Kidney (tissue), 14 donors: Measurements from ENCODE around the gene PIK3R1. TPM values are rescaled to one million over a fixed set of nuclear protein-coding genes. Genes with fewer than 3 reads are reported as not detected.

Source experiments
- DNase-seq, 5 donors: peaks; one replicate each; pipeline ENCODE4 v3.0.0-alpha.2; 2013 to 2020
- FAIRE-seq: peaks from 2 replicates; lab custom pipeline; 2012; peaks lifted over from hg19 to GRCh38; lab: Jason Lieb, UNC
- H3K27ac ChIP-seq, 2 donors: one replicate each; pipeline ENCODE4 v1.7.0; 2013; ENCODE audit warnings: low read depth in 2 of 2, low read length in 2 of 2, inconsistent platforms in 1 of 2
- H3K27me3 ChIP-seq: one replicate; pipeline ENCODE4 v1.7.1; 2013; ENCODE audit warnings: low read length, inconsistent platforms; ENCODE audit not compliant: control insufficient read depth, insufficient read depth
- H3K36me3 ChIP-seq, 3 donors: one replicate each; pipeline versions ENCODE4 v1.7.0 to v1.7.1; 2013; ENCODE audit warnings: low read length in 3 of 3, control low read depth in 1 of 3, inconsistent platforms in 1 of 3; ENCODE audit not compliant: insufficient read depth in 3 of 3, control insufficient read depth in 2 of 3
- H3K4me1 ChIP-seq, 3 donors: one replicate each; pipeline versions ENCODE4 v1.7.0 to v1.7.1; 2013; ENCODE audit warnings: low read length in 3 of 3, inconsistent platforms in 1 of 3, low read depth in 1 of 3; ENCODE audit not compliant: control insufficient read depth in 2 of 3, insufficient read depth in 2 of 3
- H3K4me3 ChIP-seq, 3 donors: one replicate each; pipeline versions ENCODE4 v1.7.0 to v1.8.1; 2013; ENCODE audit warnings: low read length in 3 of 3, control low read depth in 1 of 3, inconsistent platforms in 1 of 3
- H3K9ac ChIP-seq, 3 donors: one replicate each; pipeline versions ENCODE4 v1.7.0 to v1.7.1; 2013; ENCODE audit warnings: low read length in 3 of 3, control low read depth in 1 of 3, inconsistent platforms in 1 of 3
- H3K9me3 ChIP-seq, 3 donors: one replicate each; pipeline versions ENCODE4 v1.7.0 to v1.7.1; 2013; ENCODE audit warnings: low read length in 3 of 3, control low read depth in 1 of 3, inconsistent platforms in 1 of 3; ENCODE audit not compliant: control insufficient read depth in 2 of 3, insufficient read depth in 1 of 3
- intact Hi-C: fragments of 100-400 bp; cut with DNase I; formaldehyde crosslinking; loops from one replicate; pipeline ENCODE4 v1.11.1; 2022
- polyA plus RNA-seq: library from polyadenylated mRNA; stranded (reverse); fragments of 350-450 nt; fragmentation: Illumina TruSeq; extraction: RNeasy Lipid Tissue Mini Kit (QIAGEN cat#74804); gene quantifications from one replicate; pipeline ENCODE4 v1.2.3, GENCODE V29; 2014; ENCODE audit warnings: low read depth, low replicate concordance; ENCODE audit not compliant: insufficient read depth
- total RNA-seq: library from RNA; stranded (reverse); fragmentation: NEBNext Ultra II Directional; extraction: Animal tissue kit (Norgen Biotek cat#: 25700); gene quantifications from one replicate; pipeline ENCODE4 v1.2.1, GENCODE V29; 2021
- TF ChIP-seq, protein P1 (sequence below): IDR thresholded peaks from 3 replicates; pipeline ENCODE4 v1.5.1; 2012; ENCODE audit warnings: mild to moderate bottlenecking, moderate library complexity, borderline replicate concordance; ENCODE audit not compliant: insufficient read depth; ENCODE audit errors: extremely low read depth
- donor health status: control.
- donor health status: control.
- donor health status: control.
- donor health status: control.
- donor health status: control.
- donor health status: DM: yes; HTN: yes; CAD: no.
- donor health status: Normal renal cell carcinoma (clear cell type).

PIK3R1 gene
- total and polyA plus RNA-seq, 2 donors from 2014 or later, result 26.6 to 138 TPM

DNA sequence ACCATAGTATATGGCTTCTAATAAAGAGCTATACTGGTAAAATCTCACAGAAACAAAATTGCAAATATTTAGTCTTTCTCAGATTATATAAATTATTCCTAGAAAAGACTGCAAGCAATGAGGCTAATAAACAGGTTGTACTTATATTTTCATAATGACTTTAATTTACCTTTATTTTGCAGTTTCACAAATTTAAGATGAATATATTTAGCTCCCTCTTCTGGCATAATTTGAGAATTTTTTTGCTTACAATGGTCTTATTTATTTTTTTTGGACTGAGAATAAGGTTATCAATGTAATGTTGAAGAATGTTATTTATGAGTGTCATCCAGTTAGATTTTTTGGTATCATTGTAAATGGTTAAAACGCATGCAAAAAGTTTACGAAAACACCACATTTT, 56.7 kb downstream of the PIK3R1 start:
- H3K27ac ChIP-seq, result no peak overlapping the region
- intact Hi-C loops, result no loop called here
- peak; percentile 95 for FAIRE-seq

DNA sequence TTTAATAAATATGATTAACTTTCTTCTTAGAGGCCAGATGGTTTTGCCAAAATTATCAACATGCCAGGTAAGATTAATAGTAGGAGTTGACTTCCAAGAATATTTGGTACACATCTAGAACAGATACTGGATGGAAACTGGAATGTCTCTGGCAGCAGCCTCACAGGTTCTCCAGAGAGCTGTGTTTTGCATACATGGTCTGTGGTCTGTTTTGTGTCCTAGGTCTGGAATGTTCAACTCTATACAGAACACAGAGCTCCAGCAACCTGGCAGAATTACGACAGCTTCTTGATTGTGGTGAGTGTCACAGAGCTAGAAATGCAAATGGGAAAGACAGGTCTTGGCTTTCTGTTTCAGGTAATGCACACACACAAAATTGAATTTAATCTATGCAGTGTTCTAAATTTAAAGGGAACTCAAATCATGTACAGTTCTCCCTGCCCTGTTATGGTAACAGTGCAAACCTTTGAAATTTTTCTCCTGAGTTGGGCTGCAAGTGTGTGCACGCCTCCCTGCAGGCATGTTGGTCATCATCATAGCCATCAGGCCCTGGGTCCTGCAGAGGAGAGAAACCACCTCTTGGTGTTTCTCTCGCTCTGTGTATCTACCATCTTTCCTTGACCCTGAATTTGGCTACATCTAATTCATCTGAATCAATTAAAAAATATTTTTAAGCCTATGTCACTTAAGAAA, 58.3 kb downstream of the PIK3R1 start:
- H3K4me1 ChIP-seq, result peaks cover 0 to 5% (median 4%) of the 10 kb centered on the region in 3 donors
- no peak for DNase-seq
- FAIRE-seq, result no peak
- no peaks in the 10 kb centered on the region for H3K9me3 ChIP-seq
- intact Hi-C loops, result no loop called here
- TF ChIP-seq, protein P1, sequence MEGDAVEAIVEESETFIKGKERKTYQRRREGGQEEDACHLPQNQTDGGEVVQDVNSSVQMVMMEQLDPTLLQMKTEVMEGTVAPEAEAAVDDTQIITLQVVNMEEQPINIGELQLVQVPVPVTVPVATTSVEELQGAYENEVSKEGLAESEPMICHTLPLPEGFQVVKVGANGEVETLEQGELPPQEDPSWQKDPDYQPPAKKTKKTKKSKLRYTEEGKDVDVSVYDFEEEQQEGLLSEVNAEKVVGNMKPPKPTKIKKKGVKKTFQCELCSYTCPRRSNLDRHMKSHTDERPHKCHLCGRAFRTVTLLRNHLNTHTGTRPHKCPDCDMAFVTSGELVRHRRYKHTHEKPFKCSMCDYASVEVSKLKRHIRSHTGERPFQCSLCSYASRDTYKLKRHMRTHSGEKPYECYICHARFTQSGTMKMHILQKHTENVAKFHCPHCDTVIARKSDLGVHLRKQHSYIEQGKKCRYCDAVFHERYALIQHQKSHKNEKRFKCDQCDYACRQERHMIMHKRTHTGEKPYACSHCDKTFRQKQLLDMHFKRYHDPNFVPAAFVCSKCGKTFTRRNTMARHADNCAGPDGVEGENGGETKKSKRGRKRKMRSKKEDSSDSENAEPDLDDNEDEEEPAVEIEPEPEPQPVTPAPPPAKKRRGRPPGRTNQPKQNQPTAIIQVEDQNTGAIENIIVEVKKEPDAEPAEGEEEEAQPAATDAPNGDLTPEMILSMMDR, result no peak
- no peak overlapping the region for H3K27ac ChIP-seq
- H3K4me3 ChIP-seq, result no peak overlapping the region
- H3K27me3 ChIP-seq, result no peaks in the 10 kb centered on the region
- H3K9ac ChIP-seq, result no peak overlapping the region
- H3K36me3 ChIP-seq, result peaks cover 3 to 13% (median 6%) of the 10 kb centered on the region in 3 donors

More for the DNA sequence above, 56.7 kb downstream of the PIK3R1 start:
- Histone ChIP-seq H3K9me3 (no peaks in the 10 kb centered on the region), H3K27me3 (no peaks in the 10 kb centered on the region), H3K36me3 (peaks cover 0 to 10% (median 3%) of the 10 kb centered on the region in 3 donors), H3K4me1 (peaks cover 4 to 15% (median 8%) of the 10 kb centered on the region in 3 donors), H3K4me3 (no peak overlapping the region), H3K9ac (no peak overlapping the region)
- DNase-seq, result no peak
- TF ChIP-seq, protein P1, result no peak

DNA sequence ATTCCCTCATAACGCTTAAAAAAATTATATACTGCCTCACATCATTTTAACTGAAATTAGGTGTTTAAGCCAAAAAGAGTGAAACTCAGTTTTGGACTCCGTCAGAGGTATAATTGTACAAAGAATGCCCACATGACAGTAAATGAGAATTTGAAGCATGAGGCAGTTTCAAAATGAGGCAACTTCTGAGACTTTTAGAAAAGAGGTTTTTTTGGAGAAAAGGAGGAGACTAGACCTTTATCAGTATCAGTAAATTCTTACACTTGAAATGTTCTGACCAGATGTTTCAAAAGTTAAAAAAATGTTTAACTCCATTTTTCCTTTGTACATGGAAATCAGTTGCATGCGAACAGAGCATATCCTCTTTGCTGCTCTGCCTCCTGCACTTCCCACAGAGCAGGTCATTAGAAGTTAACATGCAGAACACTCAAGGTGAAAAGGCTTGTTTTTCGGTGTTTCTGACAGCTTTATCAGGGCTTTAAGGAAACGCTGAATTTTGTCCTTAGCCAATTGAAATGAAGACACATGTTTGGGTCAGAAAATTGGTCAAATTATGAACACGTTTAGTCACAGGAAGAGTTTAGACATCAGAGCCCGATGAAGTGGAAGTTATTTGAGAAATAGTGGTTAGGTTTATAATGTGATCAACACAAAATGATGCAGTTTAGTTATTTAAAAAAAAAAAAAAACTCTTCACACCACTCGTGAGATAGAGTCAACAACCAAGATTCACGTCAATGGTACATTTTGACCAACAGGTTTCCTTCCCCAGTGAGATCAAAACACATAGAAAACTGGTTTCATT, 59.5 kb downstream of the PIK3R1 start:
- Histone ChIP-seq H3K9ac (no peak overlapping the region), H3K36me3 (peaks cover 6 to 18% (median 12%) of the 10 kb centered on the region in 3 donors), H3K27me3 (no peaks in the 10 kb centered on the region), H3K4me1 (peaks cover 0 to 4% (median 0%) of the 10 kb centered on the region in 3 donors), H3K4me3 (no peak overlapping the region), H3K27ac (no peak overlapping the region), H3K9me3 (no peaks in the 10 kb centered on the region)
- TF ChIP-seq, protein P1, result no peak
- intact Hi-C loops, result no loop called here
- FAIRE-seq (no peak), DNase-seq (no peak)
